ENCODE results near the gene PANK2. TPM values are rescaled to one million over a fixed set of nuclear protein-coding genes. Genes with fewer than 3 reads are reported as not detected.
"Not testable (repeated sequence)": the region's sequence is repeated elsewhere in the genome, so short reads cannot be mapped to it uniquely, and the experiment has no call there.

The PANK2 gene
- total RNA-seq, 4 donors from 2014 or later = 58.2 to 79.7 (median 64.2) TPM

GRCh38 chr20:3935295-3935955, 46.2 kb downstream of the PANK2 start:
- TF ChIP-seq POLR2A (IDR thresholded peaks at IDR 0.05) = no peak
- no peak for TF ChIP-seq CTCF (IDR thresholded peaks at IDR 0.05)
- no peak for TF ChIP-seq EP300 (IDR thresholded peaks at IDR 0.05)
- Histone ChIP-seq H3K27me3 (no peaks in the 10 kb centered on the region), H3K36me3 (peaks cover 0 to 35% (median 0%) of the 10 kb centered on the region in 3 donors), H3K4me3 (no peak overlapping the region), H3K27ac (peak overlapping the region in 3 of 4 donors; percentile 15 to 82 (median 58)), H3K4me1 (peaks cover 0 to 57% (median 24%) of the 10 kb centered on the region in 4 donors), H3K9me3 (no peaks in the 10 kb centered on the region)
- 57 to 59% methylated on average over 6 of the region's 6 CpGs for WGBS, 2 donors
- no peak for DNase-seq (ENCODE audit: low spot score in 2 of 2)

- no peak for TF ChIP-seq POLR2A (IDR thresholded peaks at IDR 0.05)
- no peak for TF ChIP-seq CTCF (IDR thresholded peaks at IDR 0.05)
- TF ChIP-seq EP300 (IDR thresholded peaks at IDR 0.05) = no peak
- H3K27me3 ChIP-seq = no peaks in the 10 kb centered on the region
- H3K4me3 ChIP-seq = no peak overlapping the region
- peaks cover 0 to 40% (median 0%) of the 10 kb centered on the region in 3 donors for H3K36me3 ChIP-seq
- DNase-seq (ENCODE audit: low spot score in 2 of 2) = no peak
- H3K4me1 ChIP-seq = peaks cover 0 to 53% (median 22%) of the 10 kb centered on the region in 4 donors
- no peaks in the 10 kb centered on the region for H3K9me3 ChIP-seq
- peak overlapping the region in 2 of 4 donors; percentile 3 to 39 for H3K27ac ChIP-seq
- 85 to 94% methylated on average over 2 of the region's 2 CpGs for WGBS, 2 donors
Measured at GRCh38 chr20:3935956-3936340, 46.8 kb downstream of the PANK2 start.

GRCh38 chr20:3937618-3938017, 48.4 kb downstream of the PANK2 start:
- 94 to 97% methylated on average over 3 of the region's 3 CpGs for WGBS, 2 donors
- H3K36me3 ChIP-seq = peaks cover 0 to 54% (median 0%) of the 10 kb centered on the region in 3 donors
- H3K4me1 ChIP-seq = peaks cover 0 to 37% (median 12%) of the 10 kb centered on the region in 4 donors
- no peak overlapping the region for H3K4me3 ChIP-seq
- H3K27me3 ChIP-seq = no peaks in the 10 kb centered on the region
- no peak for DNase-seq (ENCODE audit: low spot score in 2 of 2)
- no peaks in the 10 kb centered on the region for H3K9me3 ChIP-seq
- TF ChIP-seq EP300 (IDR thresholded peaks at IDR 0.05) = no peak
- TF ChIP-seq CTCF (IDR thresholded peaks at IDR 0.05) = no peak
- TF ChIP-seq POLR2A (IDR thresholded peaks at IDR 0.05) = no peak
- H3K27ac ChIP-seq = no peak overlapping the region

- Histone ChIP-seq H3K4me3 (no peak overlapping the region), H3K27me3 (no peaks in the 10 kb centered on the region), H3K4me1 (peaks cover 0 to 6% (median 0%) of the 10 kb centered on the region in 4 donors), H3K36me3 (peaks cover 0 to 47% (median 0%) of the 10 kb centered on the region in 3 donors), H3K27ac (no peak overlapping the region), H3K9me3 (no peaks in the 10 kb centered on the region)
- DNase-seq (ENCODE audit: low spot score in 2 of 2) = no peak
- no peak for TF ChIP-seq POLR2A (IDR thresholded peaks at IDR 0.05)
- no peak for TF ChIP-seq EP300 (IDR thresholded peaks at IDR 0.05)
- no peak for TF ChIP-seq CTCF (IDR thresholded peaks at IDR 0.05)
- WGBS, 2 donors = 87 to 89% methylated on average over 6 of the region's 6 CpGs
Measured at GRCh38 chr20:3940905-3941304, 51.7 kb downstream of the PANK2 start.

GRCh38 chr20:3946666-3947065, 57.5 kb downstream of the PANK2 start:
- WGBS, 2 donors = 91% methylated on average over 7 of the region's 7 CpGs

More at GRCh38 chr20:3946666-3947065, 57.5 kb downstream of the PANK2 start:
- H3K27me3 ChIP-seq; H3K27ac ChIP-seq; DNase-seq (ENCODE audit: low spot score in 2 of 2); H3K4me1 ChIP-seq; H3K9me3 ChIP-seq; H3K4me3 ChIP-seq: not testable (repeated sequence)
- peaks cover 0 to 39% (median 0%) of the 10 kb centered on the region in 3 donors for H3K36me3 ChIP-seq

Data from tibial nerve (tissue), 4 donors.